ENCODE data around the gene IKZF3. TPM values are rescaled to one million over a fixed set of nuclear protein-coding genes. Genes with fewer than 3 reads are reported as not detected.

Gene IKZF3
- total RNA-seq, 2 donors from 2014 or later = 0.11 to 0.18 TPM

GRCh38 chr17:39753514-39754160 is 110.5 kb downstream of the IKZF3 start:
- Mint-ChIP-seq H3K9me3 (no peaks in the 10 kb centered on the region), H3K4me1 (peaks cover 26% of the 10 kb centered on the region), H3K4me3 (peak overlapping the region; percentile 52), H3K27me3 (ENCODE audit: insufficient read depth) (no peaks in the 10 kb centered on the region), H3K36me3 (ENCODE audit: low read depth) (no peaks in the 10 kb centered on the region), H3K27ac (no peak overlapping the region)
- Histone ChIP-seq H3K9ac (ENCODE audit: extremely low read depth, low read length, poor library complexity, severe bottlenecking) (no peak overlapping the region), H3K27ac (ENCODE audit: low read depth, low read length) (no peak overlapping the region), H3K4me3 (ENCODE audit: low read length) (peak overlapping the region; percentile 72), H3K4me1 (ENCODE audit: control insufficient read depth, insufficient read depth, low read length) (peaks cover 3% of the 10 kb centered on the region), H3K36me3 (ENCODE audit: control insufficient read depth, insufficient read depth, low read length) (no peaks in the 10 kb centered on the region), H3K9me3 (ENCODE audit: control insufficient read depth, low read length) (no peaks in the 10 kb centered on the region), H3K27me3 (ENCODE audit: control insufficient read depth, insufficient read depth, low read length, poor library complexity, severe bottlenecking) (peaks cover 6% of the 10 kb centered on the region)
- WGBS, 2 experiments (ENCODE audit: insufficient coverage in 1 of 2, insufficient read length in 1 of 2) = 15 to 16% methylated on average over 24 to 55 of the region's 55 CpGs
- TF ChIP-seq CTCF (conservative IDR thresholded peaks at IDR 0.05) = no peak
- DNase-seq = peak; percentile 84

GRCh38 chr17:39752241-39752881 is 111.8 kb downstream of the IKZF3 start:
- no peaks in the 10 kb centered on the region for H3K9me3 ChIP-seq (ENCODE audit: control insufficient read depth, low read length)
- H3K4me1 ChIP-seq (ENCODE audit: control insufficient read depth, insufficient read depth, low read length) = peaks cover 3% of the 10 kb centered on the region
- no peak overlapping the region for H3K9ac ChIP-seq (ENCODE audit: extremely low read depth, low read length, poor library complexity, severe bottlenecking)
- no peak overlapping the region for H3K4me3 ChIP-seq (ENCODE audit: low read length)
- 85 to 92% methylated on average over 6 to 13 of the region's 13 CpGs for WGBS, 2 experiments (ENCODE audit: insufficient coverage in 1 of 2, insufficient read length in 1 of 2)
- no peaks in the 10 kb centered on the region for H3K9me3 Mint-ChIP-seq
- H3K36me3 Mint-ChIP-seq (ENCODE audit: low read depth) = peaks cover 7% of the 10 kb centered on the region
- H3K36me3 ChIP-seq (ENCODE audit: control insufficient read depth, insufficient read depth, low read length) = no peaks in the 10 kb centered on the region
- no peak for TF ChIP-seq CTCF (conservative IDR thresholded peaks at IDR 0.05)
- peak; percentile 64 for DNase-seq
- no peak overlapping the region for H3K27ac ChIP-seq (ENCODE audit: low read depth, low read length)
- peaks cover 19% of the 10 kb centered on the region for H3K4me1 Mint-ChIP-seq
- H3K27me3 ChIP-seq (ENCODE audit: control insufficient read depth, insufficient read depth, low read length, poor library complexity, severe bottlenecking) = no peaks in the 10 kb centered on the region
- H3K4me3 Mint-ChIP-seq = peak overlapping the region; percentile 52
- H3K27ac Mint-ChIP-seq = no peak overlapping the region
- H3K27me3 Mint-ChIP-seq (ENCODE audit: insufficient read depth) = no peaks in the 10 kb centered on the region

- TF ChIP-seq CTCF (conservative IDR thresholded peaks at IDR 0.05) = no peak
- Histone ChIP-seq H3K9me3 (ENCODE audit: control insufficient read depth, low read length) (no peaks in the 10 kb centered on the region), H3K9ac (ENCODE audit: extremely low read depth, low read length, poor library complexity, severe bottlenecking) (no peak overlapping the region), H3K4me1 (ENCODE audit: control insufficient read depth, insufficient read depth, low read length) (peaks cover 3% of the 10 kb centered on the region), H3K27me3 (ENCODE audit: control insufficient read depth, insufficient read depth, low read length, poor library complexity, severe bottlenecking) (no peaks in the 10 kb centered on the region), H3K27ac (ENCODE audit: low read depth, low read length) (no peak overlapping the region), H3K4me3 (ENCODE audit: low read length) (no peak overlapping the region), H3K36me3 (ENCODE audit: control insufficient read depth, insufficient read depth, low read length) (no peaks in the 10 kb centered on the region)
- Mint-ChIP-seq H3K27ac (no peak overlapping the region), H3K4me1 (peaks cover 19% of the 10 kb centered on the region), H3K27me3 (ENCODE audit: insufficient read depth) (no peaks in the 10 kb centered on the region), H3K4me3 (no peak overlapping the region), H3K9me3 (no peaks in the 10 kb centered on the region), H3K36me3 (ENCODE audit: low read depth) (peaks cover 12% of the 10 kb centered on the region)
- no peak for DNase-seq
- 90 to 94% methylated on average over 8 to 10 of the region's 10 CpGs for WGBS, 2 experiments (ENCODE audit: insufficient coverage in 1 of 2, insufficient read length in 1 of 2)
Observed at GRCh38 chr17:39751637-39752036, 112.5 kb downstream of the IKZF3 start.

Data from endodermal cell (in vitro differentiated cells).